Stimulated activated CD4-positive, alpha-beta T cell treated with anti-CD3 and anti-CD28 coated beads, Interleukin-15, amount 100 ng/mL, for 48 hours (primary cell): Measurements from ENCODE around the gene KMT2E.

Source experiments
- DNase-seq, 2 donors: peaks; one replicate each; pipeline ENCODE4 v3.0.0-alpha.2; 2020; ENCODE audit warnings: low read depth in 2 of 2

KMT2E gene

DNA sequence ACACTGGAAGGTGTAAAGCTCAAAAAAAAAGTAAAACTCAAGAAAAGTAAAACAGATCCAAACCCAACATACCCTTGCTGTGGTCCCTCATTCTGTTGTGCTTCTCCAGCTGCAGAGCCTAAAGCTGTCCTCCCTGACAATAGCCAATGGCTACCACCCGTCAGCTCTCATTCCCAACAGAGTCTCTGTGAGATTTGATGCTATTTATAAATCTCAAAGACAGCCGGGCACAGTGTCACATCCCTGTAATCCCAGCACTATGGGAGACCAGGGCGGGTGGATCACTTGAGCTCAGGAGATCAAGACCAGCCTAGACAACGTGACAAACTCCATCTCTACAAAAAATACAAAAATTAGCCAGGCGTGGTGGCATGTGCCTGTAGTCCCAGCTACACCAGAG is 116.0 kb downstream of the KMT2E start:
- DNase-seq, result no peak

DNA sequence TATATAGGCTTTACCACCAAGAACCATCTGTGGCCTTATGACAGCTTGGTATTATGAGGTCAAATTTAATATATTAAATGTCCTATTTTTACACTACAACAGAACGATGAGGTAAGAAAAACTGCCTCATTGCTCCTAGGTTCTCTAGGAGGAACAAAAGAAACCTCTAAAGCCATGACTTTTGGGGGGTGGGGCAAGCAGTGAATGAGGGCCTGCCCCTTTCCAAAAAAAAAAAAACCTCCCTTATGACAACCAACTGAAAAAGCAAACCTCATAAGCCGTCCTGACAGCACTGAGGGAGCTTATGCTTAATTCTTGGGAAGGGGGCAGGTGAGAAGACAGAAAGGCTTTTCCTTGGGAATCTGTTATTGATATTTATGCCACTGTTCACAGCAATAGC is 116.6 kb downstream of the KMT2E start:
- no peak for DNase-seq

GRCh38 chr7:105131033-105131656 is 117.1 kb downstream of the KMT2E start:
- DNase-seq, result no peak

- no peak for DNase-seq
These were observed 117.9 kb downstream of the KMT2E start for GRCh38 chr7:105131890-105132289.

GRCh38 chr7:105132335-105132734 is 118.3 kb downstream of the KMT2E start:
- no peak for DNase-seq

DNA sequence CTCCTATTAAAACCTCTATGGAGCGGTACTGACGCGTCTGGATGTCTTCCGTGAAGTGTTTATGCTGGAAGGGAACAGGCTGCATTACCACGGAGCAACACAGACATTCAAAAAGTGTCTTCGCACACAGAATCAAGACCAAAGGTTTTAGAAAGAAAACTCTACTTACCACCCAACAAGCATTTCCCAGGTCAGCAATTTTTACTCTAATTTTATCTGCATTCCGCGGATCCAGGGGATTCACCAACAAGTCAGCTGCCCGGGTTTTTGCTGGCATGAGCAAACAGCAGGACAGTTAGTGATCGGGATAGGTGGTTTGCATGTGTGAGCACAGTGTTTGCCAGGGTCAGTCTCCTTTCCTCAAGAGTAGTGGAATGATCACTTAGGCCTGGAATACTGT is 118.8 kb downstream of the KMT2E start:
- DNase-seq, result no peak

- no peak for DNase-seq
These were observed 119.4 kb downstream of the KMT2E start for GRCh38 chr7:105133358-105133757.

- DNase-seq, result no peak
These were observed 120.1 kb downstream of the KMT2E start for GRCh38 chr7:105133986-105134655.

- no peak for DNase-seq
These were observed 122.2 kb downstream of the KMT2E start for GRCh38 chr7:105136221-105136620.

- no peak for DNase-seq
These were observed 123.9 kb downstream of the KMT2E start for GRCh38 chr7:105137898-105138297.

GRCh38 chr7:105139381-105139780 is 125.4 kb downstream of the KMT2E start:
- no peak for DNase-seq

DNA sequence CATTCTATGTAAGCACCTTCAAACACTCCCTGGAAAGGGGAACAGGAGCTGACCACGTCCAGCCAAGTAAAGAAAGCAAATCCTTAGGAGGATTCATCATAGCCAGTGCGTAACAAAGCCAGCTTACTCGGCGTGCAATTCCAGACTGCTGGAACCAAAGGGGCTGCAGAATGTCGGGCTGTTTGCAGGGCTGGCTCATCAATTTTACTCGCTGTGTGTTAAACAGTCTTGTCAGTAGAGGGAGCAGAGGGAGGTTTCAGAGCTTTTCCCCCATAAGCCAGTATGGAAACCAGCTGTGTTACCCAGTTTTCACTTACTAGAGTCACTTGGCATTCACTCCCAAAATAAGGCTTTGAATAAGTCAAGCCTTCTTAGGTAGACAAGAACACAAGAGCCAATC is 127.1 kb downstream of the KMT2E start:
- DNase-seq, result no peak

DNA sequence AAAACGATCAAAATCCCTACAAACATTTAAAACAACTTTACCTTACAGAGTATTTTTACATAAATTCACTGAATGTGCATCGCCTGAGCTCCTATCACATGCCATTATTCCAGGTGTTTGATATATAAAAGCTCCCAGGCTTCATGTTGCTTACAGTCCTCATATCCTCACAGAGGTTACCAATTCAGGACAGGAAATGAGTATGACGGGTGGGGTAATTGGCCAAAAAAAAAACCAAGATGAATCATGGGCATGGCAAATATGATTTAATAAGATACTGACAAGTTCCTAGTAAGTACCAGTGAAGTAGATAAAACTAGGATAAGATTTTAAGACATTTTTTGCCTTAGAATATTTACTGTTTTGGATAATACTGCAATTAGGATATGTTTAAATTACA is 135.8 kb downstream of the KMT2E start:
- DNase-seq, result no peak

DNA sequence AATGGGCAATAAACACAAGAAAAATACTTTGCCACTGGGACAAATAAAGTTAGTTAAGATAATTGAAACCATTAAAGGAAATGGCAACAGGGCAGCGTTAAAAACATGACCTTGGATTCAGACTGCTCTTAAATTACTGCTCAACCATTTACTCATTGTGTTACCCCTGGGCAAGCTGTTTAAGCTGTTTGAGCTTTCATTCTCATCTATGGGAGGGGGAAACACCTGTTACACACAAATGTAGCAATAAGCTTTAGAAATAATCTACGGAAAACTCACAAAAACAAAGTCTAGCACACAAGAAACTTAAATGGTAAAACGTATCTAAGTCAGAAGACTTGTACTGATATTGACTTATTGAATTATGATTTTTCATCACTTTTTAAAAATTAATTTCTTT is 137.1 kb downstream of the KMT2E start:
- DNase-seq, result no peak

GRCh38 chr7:105153531-105153930 is 139.5 kb downstream of the KMT2E start:
- DNase-seq, result no peak

DNA sequence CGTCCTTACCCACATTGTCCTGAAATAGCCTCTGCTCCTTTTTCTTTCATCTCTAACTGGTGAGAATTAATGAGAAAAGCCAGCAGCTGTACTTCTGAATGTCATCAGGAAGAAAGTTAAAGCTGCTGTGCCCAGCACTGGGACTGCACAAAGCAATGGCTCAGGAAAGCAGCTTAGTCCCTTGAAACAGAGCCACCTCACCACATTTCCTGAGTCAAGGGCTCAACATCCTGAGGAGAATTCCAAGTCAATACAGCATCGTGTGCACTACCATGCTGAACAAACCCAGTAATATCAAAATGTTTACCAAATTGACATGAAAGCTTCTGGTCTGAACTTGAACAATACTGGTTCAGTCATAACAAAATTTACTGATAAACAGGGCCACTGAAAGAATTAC is 140.1 kb downstream of the KMT2E start:
- DNase-seq, result no peak

DNA sequence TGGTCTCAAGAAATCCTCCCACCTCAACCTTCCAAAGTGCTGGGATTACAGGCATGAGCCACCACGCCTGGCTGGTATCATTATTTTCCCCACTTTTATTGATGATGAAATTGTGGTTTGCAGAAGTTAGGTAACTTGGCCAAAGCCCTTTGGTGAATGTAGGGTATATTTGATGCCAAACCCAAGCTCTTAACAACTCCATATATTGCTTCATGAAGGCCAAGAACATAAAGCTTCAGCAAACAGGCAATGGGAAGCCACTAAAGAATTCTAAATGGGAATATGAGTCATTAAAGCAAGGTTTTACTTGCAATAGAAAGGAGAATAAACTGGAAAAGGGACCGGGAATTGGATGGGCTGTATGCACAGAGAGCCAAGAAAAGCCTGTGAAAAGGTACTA is 142.7 kb downstream of the KMT2E start:
- DNase-seq, result no peak

DNA sequence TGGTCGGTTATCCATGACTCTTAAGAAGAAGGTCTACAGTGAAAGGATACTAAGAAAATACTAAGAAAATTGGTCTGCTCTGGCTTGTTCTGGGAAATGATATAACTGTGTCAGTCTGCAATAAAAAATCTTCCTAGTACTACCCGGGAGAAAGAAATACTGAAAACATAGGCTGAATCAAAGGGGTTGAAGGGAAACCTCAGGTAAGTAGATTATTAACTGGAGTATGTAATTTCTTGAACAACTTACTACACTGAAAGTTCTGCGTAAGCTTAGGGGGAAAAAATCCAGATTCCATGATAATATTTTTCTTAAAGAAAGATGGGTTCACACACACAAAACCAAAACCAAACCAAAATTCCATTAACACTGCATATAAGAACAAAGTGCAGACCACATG is 143.3 kb downstream of the KMT2E start:
- DNase-seq, result no peak

DNA sequence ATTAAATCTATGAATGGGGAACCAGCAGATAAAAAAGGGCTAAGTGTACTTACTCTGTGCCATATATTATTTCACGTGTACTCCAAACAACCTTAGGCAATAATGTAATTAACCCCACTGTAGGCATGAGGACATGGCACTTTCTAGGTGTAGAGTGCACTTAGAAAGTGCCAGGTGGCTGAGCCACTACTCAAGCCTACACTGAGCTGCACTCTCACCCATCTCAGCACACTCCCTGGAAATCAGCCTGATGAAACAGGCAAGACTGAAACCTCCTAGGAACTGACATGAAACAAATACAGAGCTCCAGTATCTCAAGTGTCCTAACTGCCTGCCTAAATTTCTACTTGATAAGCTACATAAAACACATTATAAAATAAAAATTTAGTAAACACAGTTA is 147.4 kb downstream of the KMT2E start:
- DNase-seq, result no peak
